Fibroblast of gingiva (primary cell): ENCODE measurements around the gene BSN.
A peak's percentile ranks its signal among the peaks of the same experiment; 100 is the strongest.

ENCODE experiments used
- DNase-seq: peaks from one replicate; pipeline ENCODE4 v3.0.0-alpha.2; 2011; ENCODE audit warnings: low read depth

Gene BSN

GRCh38 chr3:49716169-49716568, 161.9 kb downstream of the BSN start:
- DNase-seq = no peak

- DNase-seq = no peak
Observed at GRCh38 chr3:49716691-49717210, 162.5 kb downstream of the BSN start.

DNA sequence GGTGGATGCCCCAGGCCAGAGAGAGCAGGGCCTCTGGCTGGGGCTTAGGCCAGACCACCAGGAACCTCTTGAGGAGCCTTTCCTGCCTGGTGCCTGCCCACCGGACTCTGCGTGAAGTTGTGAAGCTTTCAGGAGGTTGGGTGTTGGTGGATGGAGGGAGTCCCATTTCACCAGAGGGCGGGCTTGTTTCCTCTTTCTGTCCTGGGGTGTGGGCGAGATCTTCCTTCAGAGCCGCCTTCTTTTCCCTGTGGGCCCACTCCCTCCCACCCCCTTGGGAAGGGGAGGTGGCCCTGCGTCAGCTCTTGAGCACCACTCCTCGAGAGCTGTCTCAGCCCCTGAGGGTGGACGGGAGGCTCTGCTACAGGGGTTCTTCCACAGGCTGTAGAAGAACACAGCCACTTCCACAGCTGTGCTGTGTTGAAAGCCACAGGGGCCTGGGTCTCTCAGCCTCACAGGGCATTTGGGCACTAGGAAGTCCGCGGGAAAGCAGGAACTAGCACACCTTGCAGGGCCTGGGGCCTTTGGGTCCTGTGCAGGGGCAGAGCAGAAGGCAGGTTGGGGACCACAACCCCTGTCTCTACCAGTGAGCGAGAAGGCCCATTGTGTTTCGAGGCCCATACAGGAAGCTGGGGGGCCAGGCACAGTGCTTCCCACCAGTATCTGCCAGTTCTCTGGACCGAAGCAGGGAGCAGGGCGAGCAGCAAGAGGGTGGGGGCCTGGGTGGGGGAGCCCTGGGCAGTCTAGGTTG, 163.1 kb downstream of the BSN start:
- no peak for DNase-seq

DNA sequence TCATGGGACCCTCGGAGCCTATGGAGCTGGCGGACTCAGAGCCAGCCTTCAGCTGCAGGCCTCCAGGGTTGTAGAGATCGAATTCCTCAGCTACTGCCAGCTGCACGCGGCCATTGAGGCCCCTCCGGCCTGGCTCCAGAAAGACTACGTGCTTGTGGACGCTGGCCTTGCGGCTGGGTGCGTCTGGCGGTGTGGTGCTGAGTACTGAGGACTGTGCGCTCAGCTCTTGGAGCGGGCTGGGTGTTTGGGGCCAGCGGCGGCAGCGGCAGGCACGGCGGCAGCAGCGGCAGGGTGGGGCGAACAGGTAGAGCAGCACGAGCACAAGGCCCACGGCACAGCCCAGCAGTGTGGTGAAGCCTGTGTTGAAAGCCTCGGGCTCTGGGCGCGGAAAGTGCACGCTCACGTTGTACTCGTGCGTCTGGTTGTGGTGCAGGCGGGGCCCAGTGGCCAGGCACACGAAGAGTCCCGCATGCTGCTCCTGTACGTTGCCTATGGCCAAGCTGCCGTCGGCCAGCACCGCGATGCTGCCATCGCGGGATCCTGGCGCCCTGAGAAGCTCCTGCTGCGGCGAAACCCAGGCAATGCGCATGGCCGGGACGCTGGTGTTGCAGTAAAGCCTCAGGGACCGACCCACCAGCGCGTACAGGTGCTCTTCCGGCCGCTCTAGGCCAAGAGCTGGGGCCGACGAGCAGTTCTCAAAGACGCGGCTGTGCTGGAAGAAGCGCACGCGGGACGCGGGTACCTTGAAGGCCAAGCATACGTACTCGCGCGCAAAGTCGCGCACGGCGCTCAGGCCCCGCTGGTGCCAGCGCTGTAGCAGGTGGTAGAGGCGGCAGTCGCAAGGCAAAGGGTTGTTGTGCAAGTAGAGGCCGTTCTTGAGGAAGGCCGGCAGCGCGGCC, 163.9 kb downstream of the BSN start:
- DNase-seq = no peak

- DNase-seq = no peak
Observed at GRCh38 chr3:49718858-49719213, 164.6 kb downstream of the BSN start.

DNA sequence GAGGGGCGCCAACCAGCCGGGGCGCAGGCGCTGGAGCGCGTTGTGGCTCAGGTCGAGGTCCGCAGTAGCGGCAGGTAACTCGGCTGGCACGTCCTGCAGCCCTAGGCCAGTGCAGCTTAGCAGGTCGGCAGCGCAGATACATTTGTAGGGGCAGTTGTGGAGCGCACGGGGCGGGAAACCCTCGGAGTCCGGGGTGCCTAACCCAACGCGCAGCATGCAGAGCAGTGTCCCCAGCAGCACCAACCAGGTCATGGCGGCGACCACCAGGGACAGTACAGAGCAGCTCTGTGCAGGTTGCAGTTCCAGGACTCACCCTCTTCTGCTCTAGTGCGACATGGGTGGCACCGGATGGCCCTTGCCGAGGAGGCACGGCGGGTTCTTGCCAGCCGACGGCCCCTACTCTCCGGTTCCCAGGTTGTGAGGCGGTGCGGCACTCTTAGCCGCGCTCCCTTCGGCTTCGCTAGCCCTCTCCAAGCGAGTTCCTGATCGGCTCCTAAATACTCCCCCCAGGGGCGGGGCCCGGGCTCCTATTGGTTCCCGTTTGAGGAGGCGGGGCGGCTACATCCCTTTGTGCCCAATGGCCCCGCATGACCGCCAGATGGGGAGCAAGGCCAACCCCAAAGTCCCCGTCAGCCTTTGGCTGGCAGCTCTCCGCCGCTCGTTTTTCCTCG, 165.1 kb downstream of the BSN start, which contains the start of gene AMIGO3:
Gene AMIGO3 (minus strand): TSS at position 471 of the 671 bp plus-strand sequence. CDS start 219 bp downstream, at position 252.
- DNase-seq = peak; percentile 90
